ENCODE data around the gene NLRC5.

DNA sequence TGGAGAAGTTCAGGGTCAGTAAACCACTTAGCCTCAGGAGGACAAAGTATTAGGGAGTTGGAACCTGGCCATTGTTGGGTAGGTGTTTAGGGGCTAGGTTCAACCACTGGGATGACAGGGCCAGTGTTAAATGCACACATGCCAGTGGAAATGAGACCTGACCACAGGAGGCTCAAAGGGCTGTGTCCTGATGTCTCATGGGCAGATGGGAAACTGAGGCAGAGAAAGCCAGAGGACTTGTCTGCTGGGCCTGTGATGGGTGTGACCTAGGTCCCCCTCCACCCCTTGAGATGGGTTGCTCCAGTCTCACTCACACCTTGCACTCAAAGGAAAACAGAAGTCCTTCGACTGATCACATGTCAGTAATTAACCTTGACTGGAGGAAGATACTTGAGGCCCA lies 119.1 kb downstream of the NLRC5 start:
- TF ChIP-seq, protein P1, sequence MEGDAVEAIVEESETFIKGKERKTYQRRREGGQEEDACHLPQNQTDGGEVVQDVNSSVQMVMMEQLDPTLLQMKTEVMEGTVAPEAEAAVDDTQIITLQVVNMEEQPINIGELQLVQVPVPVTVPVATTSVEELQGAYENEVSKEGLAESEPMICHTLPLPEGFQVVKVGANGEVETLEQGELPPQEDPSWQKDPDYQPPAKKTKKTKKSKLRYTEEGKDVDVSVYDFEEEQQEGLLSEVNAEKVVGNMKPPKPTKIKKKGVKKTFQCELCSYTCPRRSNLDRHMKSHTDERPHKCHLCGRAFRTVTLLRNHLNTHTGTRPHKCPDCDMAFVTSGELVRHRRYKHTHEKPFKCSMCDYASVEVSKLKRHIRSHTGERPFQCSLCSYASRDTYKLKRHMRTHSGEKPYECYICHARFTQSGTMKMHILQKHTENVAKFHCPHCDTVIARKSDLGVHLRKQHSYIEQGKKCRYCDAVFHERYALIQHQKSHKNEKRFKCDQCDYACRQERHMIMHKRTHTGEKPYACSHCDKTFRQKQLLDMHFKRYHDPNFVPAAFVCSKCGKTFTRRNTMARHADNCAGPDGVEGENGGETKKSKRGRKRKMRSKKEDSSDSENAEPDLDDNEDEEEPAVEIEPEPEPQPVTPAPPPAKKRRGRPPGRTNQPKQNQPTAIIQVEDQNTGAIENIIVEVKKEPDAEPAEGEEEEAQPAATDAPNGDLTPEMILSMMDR (IDR thresholded peaks at IDR 0.05) = no peak
- TF ChIP-seq POLR2A (IDR thresholded peaks at IDR 0.05) (no peak), EP300 (IDR thresholded peaks at IDR 0.05) (no peak), POLR2AphosphoS5 (IDR thresholded peaks at IDR 0.05) (no peak)
